ENCODE results near the gene FBRSL1. TPM values are rescaled to one million over a fixed set of nuclear protein-coding genes. Genes with fewer than 3 reads are reported as not detected.

The FBRSL1 gene
- 72.0 to 142 TPM (median 133 TPM) in 5 replicates for total RNA-seq (2022; extraction: Qiagen RNA extraction)

GRCh38 chr12:132489602-132490266 lies at the start of gene FBRSL1:
Gene FBRSL1, plus strand, starts transcription at chr12:132490151.

Other genes starting within 250 kb of the FBRSL1 start
- gene GALNT9, start 160.6 kb upstream of the FBRSL1 start, total RNA-seq (2022; extraction: Qiagen RNA extraction): 3.2 to 5.6 TPM (median 4.0 TPM) in 5 replicates
- gene LRCOL1, start 120.4 kb downstream of the FBRSL1 start, total RNA-seq (2022; extraction: Qiagen RNA extraction): not detected in 5 replicates
- gene P2RX2, start 128.6 kb downstream of the FBRSL1 start, total RNA-seq (2022; extraction: Qiagen RNA extraction): 0.05 TPM in 1 of 5 replicates, not detected in the others
- gene POLE, start 197.2 kb downstream of the FBRSL1 start, total RNA-seq (2022; extraction: Qiagen RNA extraction): 38.0 to 44.6 TPM (median 44.2 TPM) in 5 replicates
- gene PXMP2, start 197.4 kb downstream of the FBRSL1 start, total RNA-seq (2022; extraction: Qiagen RNA extraction): 21.0 to 30.9 TPM (median 26.7 TPM) in 5 replicates
- gene PGAM5, start 220.7 kb downstream of the FBRSL1 start, total RNA-seq (2022; extraction: Qiagen RNA extraction): 36.8 to 61.2 TPM (median 57.3 TPM) in 5 replicates